ENCODE measurements around the gene TRIO. TPM values are rescaled to one million over a fixed set of nuclear protein-coding genes. Genes with fewer than 3 reads are reported as not detected.

TRIO gene
- total RNA-seq, 3 donors from 2014 or later (not counting 1 experiment from before 2014, with no cell fraction given), result 84.6 to 136 (median 94.3) TPM

DNA sequence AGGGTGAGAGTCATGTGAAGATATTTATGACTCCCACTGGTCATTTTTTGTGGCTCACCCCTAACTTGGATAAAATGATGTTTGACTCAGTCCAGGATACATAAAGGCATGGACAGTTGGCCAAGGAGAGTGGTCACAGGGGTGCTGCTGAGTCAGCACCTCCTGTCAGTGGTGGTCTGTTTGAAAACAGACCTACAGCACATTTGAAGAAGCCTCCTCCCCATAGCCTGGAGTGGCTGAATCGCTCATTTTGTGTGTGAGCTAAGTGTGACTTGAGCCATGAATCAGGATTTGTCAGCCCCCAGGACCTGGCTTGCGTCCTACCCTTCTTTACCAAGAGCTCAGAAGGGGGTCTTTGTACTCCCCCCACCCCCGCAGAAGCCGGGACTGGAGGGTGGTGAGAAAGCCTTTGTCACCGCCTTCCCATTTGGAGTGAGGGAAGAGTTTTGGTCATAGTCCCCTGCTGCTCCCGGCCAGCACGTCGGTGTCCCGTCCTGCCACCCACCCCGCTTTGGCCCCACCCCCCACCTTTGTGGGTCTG lies 35.6 kb downstream of the TRIO start:
- no peak overlapping the region for H3K27ac Mint-ChIP-seq
- no peaks in the 10 kb centered on the region for H3K27me3 ChIP-seq (ENCODE audit: control insufficient read depth, insufficient read depth, low read length)
- no peaks in the 10 kb centered on the region for H3K36me3 Mint-ChIP-seq
- ATAC-seq, result no peak
- peaks cover 26 to 29% of the 10 kb centered on the region in 2 donors for H3K4me1 Mint-ChIP-seq
- H3K36me3 ChIP-seq (ENCODE audit: control insufficient read depth, insufficient read depth, low read length), result no peaks in the 10 kb centered on the region
- H3K9me3 Mint-ChIP-seq, result no peaks in the 10 kb centered on the region
- H3K4me3 ChIP-seq (ENCODE audit: low read length), result no peak overlapping the region
- no peaks in the 10 kb centered on the region for H3K27me3 Mint-ChIP-seq (ENCODE audit: low read depth in 2 of 2)
- peaks cover 14% of the 10 kb centered on the region for H3K4me1 ChIP-seq (ENCODE audit: control insufficient read depth, insufficient read depth, low read length)
- no peak for DNase-seq
- no peaks in the 10 kb centered on the region for H3K9me3 ChIP-seq (ENCODE audit: control insufficient read depth, insufficient read depth, low read length)
- H3K27ac ChIP-seq (ENCODE audit: low read length), result no peak overlapping the region
- TF ChIP-seq, protein P1, sequence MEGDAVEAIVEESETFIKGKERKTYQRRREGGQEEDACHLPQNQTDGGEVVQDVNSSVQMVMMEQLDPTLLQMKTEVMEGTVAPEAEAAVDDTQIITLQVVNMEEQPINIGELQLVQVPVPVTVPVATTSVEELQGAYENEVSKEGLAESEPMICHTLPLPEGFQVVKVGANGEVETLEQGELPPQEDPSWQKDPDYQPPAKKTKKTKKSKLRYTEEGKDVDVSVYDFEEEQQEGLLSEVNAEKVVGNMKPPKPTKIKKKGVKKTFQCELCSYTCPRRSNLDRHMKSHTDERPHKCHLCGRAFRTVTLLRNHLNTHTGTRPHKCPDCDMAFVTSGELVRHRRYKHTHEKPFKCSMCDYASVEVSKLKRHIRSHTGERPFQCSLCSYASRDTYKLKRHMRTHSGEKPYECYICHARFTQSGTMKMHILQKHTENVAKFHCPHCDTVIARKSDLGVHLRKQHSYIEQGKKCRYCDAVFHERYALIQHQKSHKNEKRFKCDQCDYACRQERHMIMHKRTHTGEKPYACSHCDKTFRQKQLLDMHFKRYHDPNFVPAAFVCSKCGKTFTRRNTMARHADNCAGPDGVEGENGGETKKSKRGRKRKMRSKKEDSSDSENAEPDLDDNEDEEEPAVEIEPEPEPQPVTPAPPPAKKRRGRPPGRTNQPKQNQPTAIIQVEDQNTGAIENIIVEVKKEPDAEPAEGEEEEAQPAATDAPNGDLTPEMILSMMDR (IDR thresholded peaks at IDR 0.05), result no peak
- WGBS (ENCODE audit: insufficient coverage), result 93% methylated on average over 3 of the region's 10 CpGs
- no peak overlapping the region for H3K4me3 Mint-ChIP-seq
- intact Hi-C loops (cut with micrococcal nuclease), result no loop called here

DNA sequence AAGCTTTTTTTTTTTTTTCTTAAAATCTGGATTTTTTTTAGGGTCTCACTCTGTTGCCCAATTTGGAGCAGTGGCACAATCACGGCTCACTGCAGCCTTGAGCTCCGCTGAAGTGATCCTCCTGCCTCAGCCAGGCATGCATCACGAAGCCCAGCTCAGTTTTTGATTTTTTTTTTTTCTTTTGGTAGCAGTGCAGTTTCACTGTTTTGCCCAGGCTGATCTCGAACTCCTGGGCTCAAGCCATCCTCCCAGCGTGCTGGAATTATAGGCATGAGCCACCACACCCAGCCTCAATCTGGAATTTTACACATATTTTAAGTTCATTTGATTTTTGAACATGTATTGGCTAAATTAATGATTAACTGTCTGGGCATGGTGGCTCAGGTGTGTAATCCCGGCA lies 36.3 kb downstream of the TRIO start:
- Mint-ChIP-seq H3K27ac (no peak overlapping the region), H3K27me3 (ENCODE audit: low read depth in 2 of 2) (no peaks in the 10 kb centered on the region), H3K9me3 (no peaks in the 10 kb centered on the region), H3K4me3 (no peak overlapping the region), H3K4me1 (peaks cover 19 to 22% of the 10 kb centered on the region in 2 donors), H3K36me3 (no peaks in the 10 kb centered on the region)
- H3K27ac ChIP-seq (ENCODE audit: low read length), result no peak overlapping the region
- TF ChIP-seq, protein P1 (IDR thresholded peaks at IDR 0.05), result no peak
- intact Hi-C loops (cut with micrococcal nuclease), result no loop called here
- 91% methylated on average over 6 of the region's 6 CpGs for WGBS (ENCODE audit: insufficient coverage)
- H3K9me3 ChIP-seq (ENCODE audit: control insufficient read depth, insufficient read depth, low read length), result no peaks in the 10 kb centered on the region
- ATAC-seq (no peak), DNase-seq (no peak)
- no peak overlapping the region for H3K4me3 ChIP-seq (ENCODE audit: low read length)
- no peaks in the 10 kb centered on the region for H3K36me3 ChIP-seq (ENCODE audit: control insufficient read depth, insufficient read depth, low read length)
- H3K4me1 ChIP-seq (ENCODE audit: control insufficient read depth, insufficient read depth, low read length), result peaks cover 7% of the 10 kb centered on the region
- H3K27me3 ChIP-seq (ENCODE audit: control insufficient read depth, insufficient read depth, low read length), result no peaks in the 10 kb centered on the region

DNA sequence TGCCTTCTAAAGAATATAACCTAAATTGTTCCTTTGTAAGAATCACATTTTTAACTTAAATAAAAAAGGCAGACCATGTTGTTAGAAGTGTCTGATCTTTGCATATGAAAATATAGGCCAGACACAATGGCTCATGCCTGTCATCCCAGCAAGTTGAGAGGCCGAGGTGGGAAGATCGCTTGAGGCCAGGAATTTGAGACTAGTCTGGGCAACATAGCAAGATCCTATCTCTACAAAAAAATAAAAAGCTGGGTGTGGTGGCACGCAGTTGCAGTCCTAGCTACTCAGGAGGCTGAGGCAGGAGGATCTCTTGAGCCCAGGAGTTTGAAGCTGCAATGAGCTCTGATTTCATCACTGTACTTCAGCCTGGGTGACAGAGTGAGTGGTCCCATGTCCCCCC lies 37.3 kb downstream of the TRIO start:
- H3K27ac Mint-ChIP-seq, result no peak overlapping the region
- no peak overlapping the region for H3K4me3 Mint-ChIP-seq
- H3K9me3 Mint-ChIP-seq, result no peaks in the 10 kb centered on the region
- H3K27me3 ChIP-seq (ENCODE audit: control insufficient read depth, insufficient read depth, low read length), result no peaks in the 10 kb centered on the region
- H3K27me3 Mint-ChIP-seq (ENCODE audit: low read depth in 2 of 2), result no peaks in the 10 kb centered on the region
- intact Hi-C loops (cut with micrococcal nuclease), result loop anchor here (2.0 kb wide), 1 partner anchor 36 kb away; no protein-coding TSS in a partner anchor
- no peaks in the 10 kb centered on the region for H3K36me3 ChIP-seq (ENCODE audit: control insufficient read depth, insufficient read depth, low read length)
- WGBS (ENCODE audit: insufficient coverage), result 100% methylated on average over 3 of the region's 3 CpGs
- H3K36me3 Mint-ChIP-seq, result no peaks in the 10 kb centered on the region
- DNase-seq, result no peak
- no peaks in the 10 kb centered on the region for H3K9me3 ChIP-seq (ENCODE audit: control insufficient read depth, insufficient read depth, low read length)
- no peak overlapping the region for H3K4me3 ChIP-seq (ENCODE audit: low read length)
- peaks cover 5% of the 10 kb centered on the region for H3K4me1 ChIP-seq (ENCODE audit: control insufficient read depth, insufficient read depth, low read length)
- no peak overlapping the region for H3K27ac ChIP-seq (ENCODE audit: low read length)
- ATAC-seq, result no peak
- H3K4me1 Mint-ChIP-seq, result peaks cover 17 to 25% of the 10 kb centered on the region in 2 donors
- TF ChIP-seq, protein P1 (IDR thresholded peaks at IDR 0.05), result no peak
